Ammon's horn (tissue), 1 donor: Measurements from ENCODE around the gene KRT81.
"Not testable (repeated sequence)": the region's sequence is repeated elsewhere in the genome, so short reads cannot be mapped to it uniquely, and the experiment has no call there.

ENCODE experiments used
- DNase-seq: peaks from one replicate; pipeline ENCODE4 v3.0.0-alpha.2; 2016; ENCODE audit warnings: low spot score

The KRT81 gene

GRCh38 chr12:52317468-52318052 lies 26.2 kb upstream of the KRT81 start:
- DNase-seq, result no peak

- no peak for DNase-seq
These were observed 25.4 kb upstream of the KRT81 start for GRCh38 chr12:52316701-52317100.

GRCh38 chr12:52316290-52316689 lies 25.0 kb upstream of the KRT81 start:
- no peak for DNase-seq

GRCh38 chr12:52315721-52316120 lies 24.4 kb upstream of the KRT81 start:
- DNase-seq, result not testable (repeated sequence)

GRCh38 chr12:52314511-52314910 lies 23.2 kb upstream of the KRT81 start:
- no peak for DNase-seq

- no peak for DNase-seq
These were observed 22.6 kb upstream of the KRT81 start for GRCh38 chr12:52313926-52314325.

- no peak for DNase-seq
These were observed 22.1 kb upstream of the KRT81 start for GRCh38 chr12:52313461-52313860.

GRCh38 chr12:52312086-52312485 lies 20.8 kb upstream of the KRT81 start:
- no peak for DNase-seq

GRCh38 chr12:52311285-52311648 lies 19.9 kb upstream of the KRT81 start:
- DNase-seq, result peak; percentile 18

GRCh38 chr12:52310622-52311284 lies 19.4 kb upstream of the KRT81 start:
- no peak for DNase-seq

- DNase-seq, result no peak
These were observed 17.6 kb upstream of the KRT81 start for GRCh38 chr12:52308806-52309425.

GRCh38 chr12:52307836-52308805 lies 16.8 kb upstream of the KRT81 start:
- peak; percentile 78 for DNase-seq

GRCh38 chr12:52306731-52307130 lies 15.4 kb upstream of the KRT81 start:
- DNase-seq, result no peak

- DNase-seq, result no peak
These were observed 14.8 kb upstream of the KRT81 start for GRCh38 chr12:52305921-52306705.

GRCh38 chr12:52304941-52305411 lies 13.6 kb upstream of the KRT81 start:
- not testable (repeated sequence) for DNase-seq

- DNase-seq, result not testable (repeated sequence)
These were observed 11.0 kb upstream of the KRT81 start for GRCh38 chr12:52302242-52302914.

GRCh38 chr12:52301721-52302120 lies 10.4 kb upstream of the KRT81 start:
- not testable (repeated sequence) for DNase-seq

GRCh38 chr12:52300796-52301691 lies 9.7 kb upstream of the KRT81 start:
- no peak for DNase-seq

- DNase-seq, result no peak
These were observed 7.4 kb upstream of the KRT81 start for GRCh38 chr12:52298677-52299190.
